UCSD-AML1 (cell line): ENCODE results near the gene VWA5B2.

ENCODE experiments used
- DNase-seq: peaks from one replicate; lab custom pipeline; 2025; ENCODE audit not compliant: unreplicated experiment; lab: John Stamatoyannopoulos, UW

The VWA5B2 gene

GRCh38 chr3:184229394-184230080 lies at the start of gene VWA5B2:
TSS of gene VWA5B2 (plus strand) at chr3:184229585. CDS start at chr3:184230529, 944 bp downstream.
- peak; percentile 34 for DNase-seq

DNA sequence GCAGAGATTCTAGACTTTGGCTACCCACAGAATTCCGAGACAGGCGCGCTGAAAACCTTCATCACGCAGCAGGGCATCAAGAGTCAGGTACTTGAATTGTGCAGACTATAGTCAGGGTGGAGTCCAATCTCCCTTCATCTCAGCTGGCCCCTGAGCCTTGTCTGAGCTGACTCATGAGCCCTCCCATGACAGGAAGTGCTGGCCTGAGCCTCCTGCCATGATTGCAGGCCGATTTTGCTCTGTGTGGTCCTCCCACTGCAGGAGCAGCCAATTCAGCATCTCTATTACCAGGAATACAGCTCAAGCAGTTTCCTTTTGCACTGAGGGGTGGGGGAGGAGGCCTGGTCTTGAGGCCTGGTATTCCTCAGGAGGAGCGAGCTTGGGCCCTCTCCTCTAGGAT lies 49.2 kb upstream of the VWA5B2 start:
- no peak for DNase-seq

DNA sequence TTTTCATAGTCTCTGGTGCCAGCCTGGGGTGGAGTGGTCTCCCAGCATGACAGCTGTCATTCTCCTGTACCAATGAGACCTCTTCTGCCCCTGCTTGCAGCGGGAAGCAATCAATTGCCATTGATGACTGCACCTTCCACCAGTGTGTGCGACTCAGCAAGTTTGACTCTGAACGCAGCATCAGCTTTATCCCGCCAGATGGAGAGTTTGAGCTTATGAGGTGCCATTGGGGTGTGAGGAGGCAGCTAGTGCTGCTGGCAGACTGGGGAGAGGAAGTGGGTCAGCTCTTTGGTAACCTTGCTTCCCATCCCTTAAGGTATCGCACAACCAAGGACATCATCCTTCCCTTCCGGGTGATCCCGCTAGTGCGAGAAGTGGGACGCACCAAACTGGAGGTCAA lies 47.8 kb upstream of the VWA5B2 start:
- DNase-seq = no peak

- DNase-seq = no peak
These were observed 45.7 kb upstream of the VWA5B2 start for GRCh38 chr3:184183679-184184078.

DNA sequence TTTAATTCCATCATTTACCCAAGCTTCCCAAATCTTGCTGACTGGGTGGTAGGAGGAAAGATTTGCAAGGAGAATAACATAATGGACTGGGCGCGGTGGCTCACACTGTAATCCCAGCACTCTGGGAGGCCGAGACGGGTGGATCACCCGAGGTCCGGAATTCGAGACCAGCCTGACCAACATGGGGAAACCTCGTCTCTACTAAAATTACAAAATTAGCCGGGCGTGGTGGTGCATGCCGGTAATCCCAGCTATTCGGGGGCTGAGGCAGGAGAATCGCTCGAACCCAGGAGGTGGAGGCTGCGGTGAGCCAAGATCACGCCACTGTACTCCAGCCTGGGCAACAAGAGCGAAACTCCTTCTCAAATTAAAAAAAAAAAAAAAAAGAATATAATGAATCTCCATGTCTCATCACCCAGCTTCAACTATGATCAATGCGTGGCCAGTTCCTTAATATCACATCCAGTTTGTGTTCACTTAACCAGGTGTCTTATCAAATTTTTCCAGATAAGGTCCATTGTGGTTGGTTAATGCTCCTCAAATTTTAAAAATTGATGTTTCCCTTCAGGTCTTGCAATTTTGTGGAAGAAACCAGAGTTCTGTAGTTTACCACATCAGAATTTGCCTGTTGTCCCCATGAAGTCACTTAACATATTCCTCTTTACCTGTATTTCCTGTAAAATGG lies 44.7 kb upstream of the VWA5B2 start:
- DNase-seq = no peak

GRCh38 chr3:184185461-184186183 lies 43.8 kb upstream of the VWA5B2 start:
- DNase-seq = peak; percentile 100

- no peak for DNase-seq
These were observed 43.0 kb upstream of the VWA5B2 start, which contains the start of gene ABCF3 for GRCh38 chr3:184186184-184186901. TSS of gene ABCF3 (plus strand) at chr3:184186199. CDS start at chr3:184186208, 9 bp downstream.

DNA sequence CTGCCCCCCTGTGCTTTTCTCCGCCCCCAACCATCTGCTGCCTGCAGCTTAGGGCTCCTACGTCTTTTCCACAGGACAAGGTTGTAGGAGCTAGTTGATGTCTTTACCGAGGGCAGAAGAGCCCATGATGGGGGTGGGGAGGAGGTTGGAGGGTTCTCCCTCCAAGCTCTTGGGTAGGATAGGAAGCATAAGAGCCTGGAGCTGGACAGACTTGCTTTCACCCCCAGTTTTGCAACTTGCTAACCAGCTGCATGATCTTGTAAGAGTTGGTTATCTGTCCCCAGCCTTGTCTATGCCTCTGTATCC lies 42.5 kb upstream of the VWA5B2 start:
- DNase-seq = no peak

DNA sequence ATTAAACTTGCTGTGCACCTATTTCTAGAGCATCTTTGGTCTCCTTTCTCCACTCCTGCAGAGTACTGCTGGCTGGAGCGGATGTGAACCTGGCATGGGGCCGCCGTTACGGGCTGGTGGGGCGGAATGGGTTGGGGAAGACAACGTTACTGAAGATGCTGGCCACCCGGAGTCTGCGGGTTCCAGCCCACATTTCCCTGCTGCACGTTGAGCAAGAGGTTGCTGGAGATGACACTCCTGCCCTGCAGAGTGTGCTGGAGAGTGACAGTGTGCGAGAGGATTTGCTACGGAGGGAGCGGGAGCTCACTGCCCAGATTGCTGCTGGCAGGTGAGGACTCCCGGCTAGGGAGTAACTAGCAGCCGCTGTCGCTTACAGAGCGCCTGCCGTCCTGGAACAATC lies 41.3 kb upstream of the VWA5B2 start:
- DNase-seq = no peak

DNA sequence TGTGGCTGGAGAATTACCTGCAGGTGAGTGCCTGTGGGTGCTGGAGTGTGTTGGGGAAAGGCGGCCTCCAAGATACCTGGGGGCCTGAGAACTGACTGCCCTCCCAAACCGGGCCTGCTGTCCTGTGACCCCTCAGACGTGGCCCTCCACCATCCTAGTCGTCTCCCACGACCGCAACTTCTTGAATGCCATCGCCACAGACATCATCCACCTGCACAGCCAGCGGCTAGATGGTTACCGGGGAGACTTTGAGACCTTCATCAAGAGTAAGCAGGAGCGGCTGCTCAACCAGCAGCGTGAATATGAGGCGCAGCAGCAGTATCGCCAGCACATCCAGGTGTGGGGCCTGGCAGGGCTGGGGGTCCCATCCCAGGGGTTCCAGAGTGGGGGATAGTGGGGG lies 40.0 kb upstream of the VWA5B2 start:
- no peak for DNase-seq

- DNase-seq = no peak
These were observed 36.5 kb upstream of the VWA5B2 start for GRCh38 chr3:184192889-184193288.

- no peak for DNase-seq
These were observed 35.3 kb upstream of the VWA5B2 start for GRCh38 chr3:184193991-184194539.

DNA sequence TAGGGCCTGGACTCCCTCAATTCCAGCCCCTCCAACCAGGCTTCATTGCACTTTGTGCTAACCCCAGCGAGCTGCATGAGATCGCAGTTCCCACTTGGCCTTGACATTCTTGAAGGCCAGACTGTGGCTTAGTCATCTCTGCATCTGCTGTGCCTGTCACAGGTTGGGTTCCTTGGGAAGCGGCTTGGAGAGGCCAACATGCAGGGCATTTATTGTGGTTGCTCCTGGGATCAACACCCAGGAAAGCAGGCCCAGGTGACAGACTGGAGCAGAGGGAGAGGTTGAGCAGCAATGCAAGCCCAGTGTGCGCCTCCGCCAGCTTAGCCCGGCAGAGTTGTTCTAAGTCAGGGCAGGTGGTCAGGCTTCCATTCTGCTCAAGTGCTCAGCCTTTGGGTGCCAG lies 32.8 kb upstream of the VWA5B2 start:
- DNase-seq = no peak

DNA sequence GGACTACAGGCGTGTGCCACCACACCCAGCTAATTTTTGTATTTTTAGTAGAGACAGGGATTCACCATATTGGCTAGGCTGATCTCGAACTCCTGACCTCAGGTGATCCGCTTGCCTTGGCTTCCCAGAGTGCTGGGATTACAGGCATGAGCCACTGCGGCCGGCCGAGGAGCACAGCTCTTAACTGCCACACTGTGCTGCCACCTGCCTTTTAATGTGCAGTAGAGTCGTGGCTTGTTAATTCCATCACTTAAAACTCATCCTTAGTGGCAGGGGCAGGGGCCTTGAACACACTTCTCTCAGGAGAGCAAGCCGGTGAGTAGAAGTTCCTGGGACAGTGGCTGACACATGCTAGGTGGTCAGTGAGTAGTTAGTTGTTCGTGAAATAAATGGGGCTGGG lies 30.9 kb upstream of the VWA5B2 start:
- no peak for DNase-seq

DNA sequence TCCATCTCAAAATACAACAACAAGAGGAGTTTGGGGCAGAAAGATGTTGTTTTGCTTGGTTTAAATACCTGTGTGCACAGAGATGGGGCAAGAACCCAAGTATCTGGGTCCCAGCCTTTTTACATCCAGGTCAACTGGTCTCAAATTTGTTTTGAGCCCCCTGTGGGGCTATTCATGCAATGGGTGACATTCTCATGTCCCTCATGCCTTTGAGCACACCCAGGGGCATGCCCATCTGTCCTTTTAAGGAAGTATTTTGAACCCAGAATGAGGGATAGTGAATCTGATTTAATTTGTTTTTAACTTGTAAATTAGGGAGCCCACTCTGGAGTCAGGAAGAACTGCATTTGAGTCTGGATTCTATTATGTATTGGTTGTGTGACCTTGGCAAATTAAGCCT lies 28.6 kb upstream of the VWA5B2 start:
- no peak for DNase-seq

GRCh38 chr3:184203526-184203925 lies 25.9 kb upstream of the VWA5B2 start:
- DNase-seq = no peak

- DNase-seq = no peak
These were observed 20.1 kb upstream of the VWA5B2 start for GRCh38 chr3:184209146-184209923.

DNA sequence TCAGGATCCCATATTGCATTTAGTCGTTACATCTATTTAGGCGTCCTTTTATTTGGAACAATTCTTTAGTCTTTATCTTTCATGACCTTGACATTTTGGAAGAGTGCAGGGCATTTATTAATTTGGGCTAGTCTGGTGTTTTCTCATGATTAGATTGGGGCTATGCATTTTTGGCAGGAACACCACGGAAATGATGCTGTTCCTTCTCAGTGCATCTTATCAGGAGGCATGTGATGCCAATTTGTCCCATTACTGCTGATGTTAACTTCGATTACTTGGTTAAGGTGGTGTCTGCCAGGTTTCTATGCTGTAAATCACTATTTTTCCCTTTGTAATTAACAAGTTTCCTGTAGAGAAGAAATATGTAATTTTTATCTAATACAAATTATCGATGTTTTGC lies 18.1 kb upstream of the VWA5B2 start:
- DNase-seq = no peak

- DNase-seq = no peak
These were observed 17.7 kb upstream of the VWA5B2 start for GRCh38 chr3:184211718-184212117.

DNA sequence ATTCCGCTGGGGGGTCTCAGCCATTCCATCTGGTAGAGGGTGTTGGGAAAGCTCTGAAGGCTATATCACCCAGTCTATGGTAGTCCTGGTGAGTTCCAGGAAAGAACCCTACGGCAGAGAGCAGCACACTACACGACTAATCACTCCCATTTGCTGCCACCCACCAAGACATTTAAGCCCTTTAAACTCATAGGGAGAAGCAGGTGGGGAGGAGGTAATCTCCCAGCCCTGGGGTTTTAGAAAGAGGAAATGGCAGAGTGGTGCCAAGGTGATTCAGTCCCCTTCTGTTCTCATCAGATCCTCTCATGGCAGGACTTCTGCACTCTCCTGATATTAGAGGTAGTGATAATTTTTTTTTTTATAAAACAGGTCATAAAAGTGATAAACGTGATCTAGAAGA lies 10.6 kb upstream of the VWA5B2 start:
- DNase-seq = no peak

DNA sequence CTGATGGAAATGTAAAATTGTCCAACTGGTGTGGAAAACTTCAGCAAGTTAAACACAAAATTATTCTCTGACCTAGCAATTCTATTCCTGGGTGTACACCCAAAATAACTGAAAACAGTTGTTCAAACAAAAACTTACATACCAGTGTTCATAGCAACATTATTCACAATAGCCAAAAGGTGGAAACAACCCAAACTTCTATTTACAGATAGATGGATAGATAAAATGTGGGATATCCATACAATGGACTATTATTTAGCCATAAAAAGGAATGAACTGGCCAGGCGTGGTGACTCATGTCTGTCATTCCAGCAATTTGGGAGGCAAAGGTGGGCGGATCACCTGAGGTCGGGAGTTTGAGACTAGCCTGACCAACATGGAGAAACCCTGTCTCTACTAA lies 6.9 kb upstream of the VWA5B2 start:
- no peak for DNase-seq
